Keratinocyte (primary cell): Measurements from ENCODE around the gene SPDYE2.
"Not testable (repeated sequence)": the region's sequence is repeated elsewhere in the genome, so short reads cannot be mapped to it uniquely, and the experiment has no call there.

Source experiments
- EZH2 ChIP-seq: IDR thresholded peaks from one replicate; pipeline ENCODE4 v1.6.1; 2012; ENCODE audit warnings: inconsistent platforms, mild to moderate bottlenecking, low read length, moderate library complexity
- TF ChIP-seq, protein P1 (sequence below), 3 experiments: IDR thresholded peaks in 1 of 3; conservative IDR thresholded peaks in 1 of 3; optimal IDR thresholded peaks in 1 of 3; 2 replicates in 2 of 3; 3 replicates in 1 of 3; pipeline versions ENCODE3 to v1.5.1; 2011; ENCODE audit warnings: low read length in 3 of 3, mild to moderate bottlenecking in 3 of 3, moderate library complexity in 2 of 3, control low read depth in 1 of 3, inconsistent platforms in 1 of 3; ENCODE audit not compliant: insufficient read depth in 2 of 3; ENCODE audit errors: extremely low read depth in 1 of 3

DNA sequence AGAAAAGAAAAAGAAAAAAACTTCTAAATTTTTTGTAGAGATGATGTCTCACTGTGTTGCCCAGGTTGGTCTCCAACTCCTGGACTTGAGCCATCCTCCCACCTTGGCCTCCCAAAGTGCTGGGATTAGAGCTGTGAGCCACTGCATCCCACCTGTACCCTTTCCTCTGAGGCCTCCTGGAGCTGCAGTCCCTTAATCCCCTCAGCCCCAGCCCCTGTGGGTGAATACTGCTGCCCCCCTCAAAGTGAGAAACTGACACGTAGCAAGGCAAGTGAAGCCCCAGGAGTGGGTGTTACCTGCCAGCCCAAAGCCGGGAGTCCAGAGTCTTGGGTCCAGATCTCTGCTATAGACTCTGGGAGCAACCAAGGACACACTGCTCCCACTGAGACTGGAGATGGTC lies 26.2 kb upstream of the SPDYE2 start:
- TF ChIP-seq, protein P1, sequence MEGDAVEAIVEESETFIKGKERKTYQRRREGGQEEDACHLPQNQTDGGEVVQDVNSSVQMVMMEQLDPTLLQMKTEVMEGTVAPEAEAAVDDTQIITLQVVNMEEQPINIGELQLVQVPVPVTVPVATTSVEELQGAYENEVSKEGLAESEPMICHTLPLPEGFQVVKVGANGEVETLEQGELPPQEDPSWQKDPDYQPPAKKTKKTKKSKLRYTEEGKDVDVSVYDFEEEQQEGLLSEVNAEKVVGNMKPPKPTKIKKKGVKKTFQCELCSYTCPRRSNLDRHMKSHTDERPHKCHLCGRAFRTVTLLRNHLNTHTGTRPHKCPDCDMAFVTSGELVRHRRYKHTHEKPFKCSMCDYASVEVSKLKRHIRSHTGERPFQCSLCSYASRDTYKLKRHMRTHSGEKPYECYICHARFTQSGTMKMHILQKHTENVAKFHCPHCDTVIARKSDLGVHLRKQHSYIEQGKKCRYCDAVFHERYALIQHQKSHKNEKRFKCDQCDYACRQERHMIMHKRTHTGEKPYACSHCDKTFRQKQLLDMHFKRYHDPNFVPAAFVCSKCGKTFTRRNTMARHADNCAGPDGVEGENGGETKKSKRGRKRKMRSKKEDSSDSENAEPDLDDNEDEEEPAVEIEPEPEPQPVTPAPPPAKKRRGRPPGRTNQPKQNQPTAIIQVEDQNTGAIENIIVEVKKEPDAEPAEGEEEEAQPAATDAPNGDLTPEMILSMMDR (optimal IDR thresholded peaks at IDR 0.05 in 1 of 3, IDR thresholded peaks at IDR 0.05 in 1 of 3, conservative IDR thresholded peaks at IDR 0.05 in 1 of 3; ENCODE audit: extremely low read depth in 1 of 3, insufficient read depth in 2 of 3, low read length in 3 of 3): not testable (repeated sequence)
- TF ChIP-seq EZH2: not testable (repeated sequence)
